GM12892 (cell line): ENCODE results near the gene KPNB1.

Experiments used
- POLR2A ChIP-seq: IDR thresholded peaks from 2 replicates; pipeline ENCODE4 v1.6.1; 2011; ENCODE audit warnings: low read depth, low read length, control low read depth
- POLR2AphosphoS5 ChIP-seq: IDR thresholded peaks from 2 replicates; pipeline ENCODE4 v1.6.1; 2011; ENCODE audit warnings: low read depth, low read length, control low read depth
- TAF1 ChIP-seq: IDR thresholded peaks from 2 replicates; pipeline ENCODE4 v1.6.1; 2011; ENCODE audit warnings: low read depth, mild to moderate bottlenecking, control low read depth, low read length, borderline replicate concordance

DNA sequence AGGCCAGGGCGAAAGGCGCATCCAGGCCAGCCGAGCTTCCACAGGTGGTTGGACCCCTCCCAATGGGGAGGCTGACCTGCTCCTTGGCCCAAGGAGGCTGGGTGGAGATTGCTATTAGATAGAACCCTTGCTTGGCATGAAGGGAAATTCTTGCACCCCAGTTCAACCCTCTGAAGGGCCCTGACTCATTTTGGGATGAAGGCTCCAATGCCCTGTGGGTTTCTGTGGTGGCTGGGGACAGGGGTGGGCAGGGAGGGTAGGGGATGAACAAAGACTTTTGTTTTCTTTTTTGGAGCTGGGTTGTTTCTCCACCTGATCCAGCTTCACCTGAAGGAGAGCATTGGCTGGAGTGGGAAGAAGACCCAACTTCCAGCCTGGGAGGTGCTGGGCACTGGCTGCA lies 66.7 kb downstream of the KPNB1 start:
- TF ChIP-seq POLR2AphosphoS5 (no peak), POLR2A (no peak), TAF1 (no peak)
